ENCODE data around the gene HHIPL1. TPM values are rescaled to one million over a fixed set of nuclear protein-coding genes. Genes with fewer than 3 reads are reported as not detected.

The HHIPL1 gene
- total and polyA plus RNA-seq, 2 of the 8 experiments (the other 6 are each of a cell fraction or from before 2014, with no cell fraction given) = 1.5 to 2.6 TPM

DNA sequence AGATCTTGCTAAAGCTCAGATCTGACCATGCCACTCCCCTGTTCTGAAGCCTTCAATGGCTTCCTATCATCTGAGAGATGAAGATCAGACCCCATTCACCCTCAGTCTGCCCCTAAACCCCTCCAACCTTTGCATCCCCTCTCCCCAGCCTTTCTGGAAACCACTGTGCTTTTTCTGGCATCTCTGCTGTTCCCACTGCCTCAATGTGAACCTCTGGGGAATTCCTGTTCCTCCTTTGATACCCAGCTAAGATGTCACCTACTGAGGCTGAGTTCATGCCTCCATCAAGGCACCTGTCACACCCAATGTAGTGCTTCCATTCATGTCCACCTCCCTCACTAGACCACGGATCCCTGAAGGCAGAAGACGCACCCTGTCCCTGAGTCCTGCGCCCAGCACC is 58.5 kb downstream of the HHIPL1 start:
- no peak overlapping the region for H4K8ac ChIP-seq (ENCODE audit: extremely low read depth, insufficient read depth, low read length)
- FAIRE-seq (no peak), DNase-seq (ENCODE audit: low read depth in 1 of 2, low spot score in 2 of 2) (peak in 1 of 2 experiments; percentile 22)
- no peaks in the 10 kb centered on the region for H3K36me3 ChIP-seq (ENCODE audit: control insufficient read depth in 2 of 4, insufficient read depth in 4 of 4, low read length in 3 of 4)
- no peak overlapping the region for H3K23ac ChIP-seq (ENCODE audit: insufficient read length)
- H3K14ac ChIP-seq (ENCODE audit: insufficient read length) = no peak overlapping the region
- no peak overlapping the region for H4K5ac ChIP-seq (ENCODE audit: insufficient read length, low read depth, low read length)
- H2BK12ac ChIP-seq (ENCODE audit: low read depth, low read length) = no peak overlapping the region
- no peak overlapping the region for H3K18ac ChIP-seq (ENCODE audit: extremely low read depth, low read length)
- no peak overlapping the region for H2BK20ac ChIP-seq (ENCODE audit: low read length)
- H2BK15ac ChIP-seq (ENCODE audit: low read length) = no peak overlapping the region
- H3K4ac ChIP-seq (replicated peaks; ENCODE audit: insufficient read length, low read depth, low read length) = no peak overlapping the region
- H3K23me2 ChIP-seq (ENCODE audit: low read depth, low read length) = no peaks in the 10 kb centered on the region
- no peak overlapping the region for H2BK5ac ChIP-seq (ENCODE audit: low read depth, low read length)
- peaks cover 12 to 19% of the 10 kb centered on the region in 2 experiments; a peak in 3 of 4 replicates for H3K9me3 ChIP-seq (ENCODE audit: insufficient read depth in 2 of 2, low read depth in 1 of 2, low read length in 1 of 2)
- H3K4me3 ChIP-seq (ENCODE audit: extremely low read depth in 1 of 4, insufficient read depth in 2 of 4, low read depth in 3 of 4, low read length in 4 of 4) = no peak overlapping the region
- no peak overlapping the region for H2BK120ac ChIP-seq (replicated peaks; ENCODE audit: low read depth, low read length)
- no peak overlapping the region for H4K91ac ChIP-seq (replicated peaks; ENCODE audit: insufficient read length, low read length)
- H3K79me1 ChIP-seq (ENCODE audit: low read depth, low read length) = no peaks in the 10 kb centered on the region
- no peak overlapping the region for H3K9ac ChIP-seq (replicated peaks in 1 of 4; ENCODE audit: extremely low read depth in 1 of 4, low read depth in 3 of 4, low read length in 3 of 4)
- 88% methylated on average over 3 of the region's 3 CpGs; no CpG with 5 or more reads in 1 of the 2 experiments for WGBS, 2 experiments (ENCODE audit: extremely low coverage in 1 of 2, insufficient coverage in 1 of 2, insufficient read length in 1 of 2, insufficient replicate concordance in 2 of 2, low coverage in 1 of 2, low lambda C conversion rate in 2 of 2, missing lambda C conversion rate in 1 of 2)
- ChIA-PET POLR2A (ENCODE audit: partially characterized antibody) (no interaction called here), CTCF (ENCODE audit: partially characterized antibody) (interaction anchor here (1.4 kb wide), 1 partner anchor 15 kb away, joined by 4 read pairs; no protein-coding TSS in a partner anchor)
- no peaks in the 10 kb centered on the region for H3K27me3 ChIP-seq (replicated peaks in 1 of 4; ENCODE audit: control insufficient read depth in 3 of 4, extremely low read depth in 1 of 4, insufficient read depth in 3 of 4, low read length in 3 of 4)
- H3K4me1 ChIP-seq (replicated peaks in 1 of 4; ENCODE audit: control insufficient read depth in 3 of 4, insufficient read depth in 4 of 4, low read length in 3 of 4) = no peaks in the 10 kb centered on the region
- no peak overlapping the region for H3K4me2 ChIP-seq (ENCODE audit: insufficient read depth in 1 of 2, low read depth in 2 of 2, low read length in 2 of 2)
- H2AK5ac ChIP-seq (ENCODE audit: low read depth, low read length) = no peak overlapping the region
- no peak overlapping the region for H3K27ac ChIP-seq (ENCODE audit: low read depth, low read length)
- H2AFZ ChIP-seq (ENCODE audit: low read length) = no peak overlapping the region
- H3K79me2 ChIP-seq (ENCODE audit: control insufficient read depth in 1 of 2, insufficient read depth in 2 of 2, low read length in 2 of 2) = no peaks in the 10 kb centered on the region
- H4K20me1 ChIP-seq (replicated peaks in 1 of 2; ENCODE audit: control insufficient read depth in 1 of 2, insufficient read depth in 2 of 2, low read length in 2 of 2) = no peaks in the 10 kb centered on the region
- no peak overlapping the region for H3K56ac ChIP-seq (replicated peaks; ENCODE audit: insufficient read length, low read depth, low read length)
- TF ChIP-seq GTF2F1 (IDR thresholded peaks at IDR 0.05; ENCODE audit: borderline replicate concordance, low read depth, low read length) (no peak), SIN3A (conservative IDR thresholded peaks at IDR 0.05 in 1 of 2, IDR thresholded peaks at IDR 0.05 in 1 of 2; ENCODE audit: low read depth in 1 of 2, low read length in 2 of 2) (no peak), SAP30 (IDR thresholded peaks at IDR 0.05; ENCODE audit: insufficient read depth, insufficient replicate concordance, low read length) (no peak), TEAD4 (IDR thresholded peaks at IDR 0.05; ENCODE audit: low read depth, low read length) (no peak), CEBPB (IDR thresholded peaks at IDR 0.05; ENCODE audit: low read depth, low read length) (no peak), ASH2L (IDR thresholded peaks at IDR 0.05; ENCODE audit: low read length) (no peak)
- TF ChIP-seq, protein P1, sequence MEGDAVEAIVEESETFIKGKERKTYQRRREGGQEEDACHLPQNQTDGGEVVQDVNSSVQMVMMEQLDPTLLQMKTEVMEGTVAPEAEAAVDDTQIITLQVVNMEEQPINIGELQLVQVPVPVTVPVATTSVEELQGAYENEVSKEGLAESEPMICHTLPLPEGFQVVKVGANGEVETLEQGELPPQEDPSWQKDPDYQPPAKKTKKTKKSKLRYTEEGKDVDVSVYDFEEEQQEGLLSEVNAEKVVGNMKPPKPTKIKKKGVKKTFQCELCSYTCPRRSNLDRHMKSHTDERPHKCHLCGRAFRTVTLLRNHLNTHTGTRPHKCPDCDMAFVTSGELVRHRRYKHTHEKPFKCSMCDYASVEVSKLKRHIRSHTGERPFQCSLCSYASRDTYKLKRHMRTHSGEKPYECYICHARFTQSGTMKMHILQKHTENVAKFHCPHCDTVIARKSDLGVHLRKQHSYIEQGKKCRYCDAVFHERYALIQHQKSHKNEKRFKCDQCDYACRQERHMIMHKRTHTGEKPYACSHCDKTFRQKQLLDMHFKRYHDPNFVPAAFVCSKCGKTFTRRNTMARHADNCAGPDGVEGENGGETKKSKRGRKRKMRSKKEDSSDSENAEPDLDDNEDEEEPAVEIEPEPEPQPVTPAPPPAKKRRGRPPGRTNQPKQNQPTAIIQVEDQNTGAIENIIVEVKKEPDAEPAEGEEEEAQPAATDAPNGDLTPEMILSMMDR (IDR thresholded peaks at IDR 0.05; ENCODE audit: control extremely low read depth in 1 of 3, insufficient read depth in 1 of 3, low read depth in 1 of 3, low read length in 3 of 3) = no peak

All from H1 (cell line).